NCI-H146 (cell line): ENCODE results near the gene RGS1.

Experiments
- DNase-seq: peaks from one replicate; lab custom pipeline; 2025; lab: John Stamatoyannopoulos, UW

The RGS1 gene

DNA sequence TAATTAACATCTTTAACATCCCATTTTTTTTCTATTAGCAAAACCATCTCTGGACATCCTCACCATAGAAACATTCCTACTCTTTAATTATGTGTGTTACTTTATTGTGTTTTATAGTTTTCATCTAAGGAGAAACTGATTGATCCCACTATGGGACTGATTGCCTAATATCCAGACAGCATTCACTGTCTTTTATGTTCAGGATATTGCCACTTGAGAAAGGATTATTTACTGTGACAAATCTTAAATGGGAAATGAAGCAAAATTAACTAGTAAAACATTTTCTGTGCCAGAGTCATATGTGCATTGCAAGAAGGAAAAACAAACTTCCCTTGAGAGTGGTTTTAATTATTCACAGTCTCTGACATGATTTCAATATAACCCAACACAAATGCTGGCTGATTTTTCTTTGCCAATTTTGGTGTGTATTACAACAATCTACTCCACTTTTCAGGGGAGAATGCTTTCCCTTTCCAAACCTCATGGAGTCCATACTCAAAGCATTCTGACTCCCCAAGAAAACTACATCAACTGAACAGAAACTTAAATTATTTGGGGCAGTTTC, 44.6 kb downstream of the RGS1 start:
- no peak for DNase-seq

DNA sequence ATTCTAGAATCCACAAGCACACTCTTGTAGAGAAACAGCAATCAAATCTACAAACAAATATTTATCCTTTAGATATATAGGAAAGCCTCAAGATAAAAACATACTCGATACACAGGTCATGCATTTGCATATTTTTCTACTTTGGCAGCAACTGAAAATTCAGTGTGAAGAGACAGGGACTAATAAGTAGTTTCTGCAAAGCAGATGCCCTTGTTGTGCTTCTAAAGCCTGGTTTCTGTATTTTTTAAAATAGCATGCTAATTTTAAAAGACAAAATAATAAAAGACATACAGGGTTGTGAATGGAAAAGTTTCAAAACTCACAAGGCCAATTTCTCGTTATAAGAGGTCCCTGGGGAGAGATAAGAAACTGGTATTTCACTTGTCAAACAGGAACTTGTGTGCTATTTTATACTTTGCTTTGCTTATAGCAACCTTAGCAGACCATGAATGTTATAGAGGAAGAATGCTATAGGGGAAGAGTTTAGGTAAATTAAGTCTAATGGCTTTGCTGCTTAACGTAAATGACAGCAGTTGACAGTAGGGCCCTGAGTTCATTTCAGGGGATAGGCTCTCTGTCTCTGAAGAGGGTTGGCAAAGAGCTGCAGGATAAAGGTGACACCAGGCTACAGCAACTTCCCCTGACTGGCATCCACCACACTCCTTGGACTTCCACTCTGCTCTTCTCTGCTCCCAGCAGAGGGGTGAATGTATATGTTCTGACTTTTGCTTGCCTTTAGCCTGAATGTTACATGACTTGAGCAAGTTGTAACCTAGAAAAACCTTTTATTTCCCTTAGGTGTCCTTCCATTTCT, 51.0 kb downstream of the RGS1 start:
- DNase-seq, result no peak

DNA sequence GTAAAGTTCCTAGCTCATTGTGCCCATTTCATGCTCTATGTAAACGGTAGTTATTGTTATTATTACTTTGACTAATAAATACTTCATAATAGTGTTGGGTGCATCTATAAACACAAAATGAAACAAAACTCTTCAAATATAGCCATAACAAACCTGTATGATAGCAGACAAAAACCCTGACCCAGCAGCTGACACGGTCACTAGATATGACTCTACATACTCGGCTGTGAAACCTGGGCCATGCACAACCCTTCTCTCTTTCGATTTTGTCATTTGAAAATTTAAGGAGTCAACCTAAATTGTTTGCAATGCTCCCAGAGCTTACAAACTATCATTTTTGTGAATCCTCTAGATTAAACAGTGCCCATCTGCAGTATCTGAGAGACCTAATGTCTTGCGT, 52.3 kb downstream of the RGS1 start:
- DNase-seq, result no peak

DNA sequence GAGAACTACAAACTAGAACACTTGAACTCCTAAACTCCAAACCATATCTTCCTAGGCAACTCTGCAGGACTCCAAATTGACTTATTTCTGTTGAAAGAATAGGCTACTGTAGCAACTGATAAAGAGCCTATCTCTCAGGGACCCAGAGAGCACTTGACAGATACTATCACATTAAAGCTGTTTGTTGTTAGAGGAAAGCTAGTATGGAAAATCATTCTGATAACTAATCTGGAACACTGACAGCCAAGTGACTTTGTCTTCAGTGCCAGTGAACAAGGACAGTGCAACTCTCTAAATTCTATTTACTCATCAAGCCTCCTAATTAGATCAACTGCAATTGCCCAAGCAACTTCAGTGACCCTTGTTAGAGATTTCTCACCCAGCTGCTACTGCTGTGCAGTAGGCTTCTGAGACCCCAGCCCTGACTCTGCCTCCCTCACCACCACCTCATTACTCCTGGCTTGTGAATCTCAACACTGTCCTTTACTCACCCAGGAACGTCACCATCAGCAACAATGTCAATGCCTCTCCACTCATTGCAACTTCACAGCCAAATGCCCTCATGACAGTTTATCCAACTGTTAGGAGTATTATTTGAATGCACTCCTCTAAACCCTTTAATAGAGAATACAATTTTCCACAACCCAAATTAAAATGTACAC, 53.0 kb downstream of the RGS1 start:
- no peak for DNase-seq

DNA sequence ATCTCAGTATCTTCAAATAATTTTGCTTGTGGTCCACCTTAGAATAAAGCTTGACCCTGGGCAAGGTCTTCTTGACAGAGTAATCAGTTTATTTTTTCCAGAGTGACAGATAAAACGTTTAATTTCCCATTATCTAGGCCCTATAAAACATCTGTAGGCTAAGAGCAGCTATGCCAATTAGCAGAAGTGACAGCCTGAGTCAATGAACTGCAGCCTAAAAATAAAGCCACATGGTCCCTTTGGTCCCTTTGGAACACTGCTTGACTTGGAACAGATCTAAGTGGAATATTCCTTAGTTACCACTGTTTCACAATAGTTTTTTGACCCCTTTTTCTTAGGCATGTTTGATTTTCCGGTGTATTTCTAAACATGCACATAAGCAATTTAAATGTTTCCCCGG, 54.0 kb downstream of the RGS1 start:
- no peak for DNase-seq
